ENCODE results near the gene ANKRD55. TPM values are rescaled to one million over a fixed set of nuclear protein-coding genes. Genes with fewer than 3 reads are reported as not detected.

Gene ANKRD55
- total and polyA plus RNA-seq, 9 of the 15 experiments (the other 6 are each of a cell fraction or from before 2014, with no cell fraction given), result 3.4 to 10.6 (median 6.5) TPM

DNA sequence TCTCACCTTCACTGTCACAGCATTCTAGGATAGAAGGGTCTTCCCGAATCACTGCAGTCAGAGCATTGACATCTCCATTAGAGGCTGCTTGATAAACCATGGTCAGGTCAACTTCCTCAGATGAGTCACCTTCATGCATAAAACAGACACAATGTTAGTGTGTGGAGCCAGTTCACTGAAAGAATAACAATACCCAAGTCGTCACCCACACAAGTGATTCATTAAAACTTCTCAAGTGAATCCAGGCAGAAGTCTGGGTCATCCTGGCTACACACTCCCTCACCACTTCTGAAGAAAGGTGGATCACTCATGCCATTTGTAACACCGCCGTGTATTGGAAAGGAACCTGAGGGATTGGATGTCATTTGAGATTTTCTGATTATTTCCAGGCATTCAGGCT lies 49.6 kb downstream of the ANKRD55 start:
- intact Hi-C loops (cut with micrococcal nuclease), result no loop called here
- 6% methylated on average over 4 of the region's 4 CpGs for WGBS (ENCODE audit: insufficient coverage, low coverage, missing lambda C conversion rate)
- H3K27me3 ChIP-seq (ENCODE audit: control insufficient read depth in 2 of 2, insufficient read depth in 2 of 2, low read length in 2 of 2), result peaks cover 3 to 11% of the 10 kb centered on the region in 2 experiments; a peak in 2 of 5 replicates
- ChIA-PET CTCF (ENCODE audit: low intra/inter-chr PET ratio) (no interaction called here), POLR2A (no interaction called here)
- ATAC-seq (no peak), DNase-seq (ENCODE audit: extremely low read depth in 1 of 4, low spot score in 3 of 4) (no peak), FAIRE-seq (peak; percentile 64)
- peaks cover 0 to 5% of the 10 kb centered on the region in 2 experiments; a peak in 2 of 5 replicates for H3K4me1 ChIP-seq (replicated peaks in 1 of 2; ENCODE audit: control insufficient read depth in 2 of 2, insufficient read depth in 2 of 2, low read length in 2 of 2)
- H3K9me3 ChIP-seq (replicated peaks; ENCODE audit: control insufficient read depth, insufficient read depth, low read depth, low read length), result no peaks in the 10 kb centered on the region
- H3K36me3 ChIP-seq (ENCODE audit: control insufficient read depth, insufficient read depth, low read length), result no peaks in the 10 kb centered on the region
- H3K9ac ChIP-seq (ENCODE audit: insufficient read depth in 1 of 2, low read depth in 2 of 2, low read length in 2 of 2), result no peak overlapping the region
- no peak overlapping the region for H2AFZ ChIP-seq (ENCODE audit: low read depth, low read length)
- no peak overlapping the region for H3K27ac ChIP-seq (ENCODE audit: extremely low read depth, low read depth, low read length)
- no peak overlapping the region for H3K4me3 ChIP-seq
- no peak overlapping the region for H3K4me2 ChIP-seq (ENCODE audit: insufficient read depth, low read length)
- TF ChIP-seq SOX6 (IDR thresholded peaks at IDR 0.05) (peak; percentile 22; the same call in 1 of the 2 replicates), FOSL1 (tag; conservative IDR thresholded peaks at IDR 0.05) (peak; percentile 85), PURB (CRISPR knock-in tag; IDR thresholded peaks at IDR 0.05; ENCODE audit: low read depth) (no peak), JUND (IDR thresholded peaks at IDR 0.05; ENCODE audit: borderline replicate concordance, low read depth, low read length) (peak; percentile 74), JUND (tag; IDR thresholded peaks at IDR 0.05; ENCODE audit: borderline replicate concordance, low read depth, low read length) (peak; percentile 72)
- TF ChIP-seq, protein P1, sequence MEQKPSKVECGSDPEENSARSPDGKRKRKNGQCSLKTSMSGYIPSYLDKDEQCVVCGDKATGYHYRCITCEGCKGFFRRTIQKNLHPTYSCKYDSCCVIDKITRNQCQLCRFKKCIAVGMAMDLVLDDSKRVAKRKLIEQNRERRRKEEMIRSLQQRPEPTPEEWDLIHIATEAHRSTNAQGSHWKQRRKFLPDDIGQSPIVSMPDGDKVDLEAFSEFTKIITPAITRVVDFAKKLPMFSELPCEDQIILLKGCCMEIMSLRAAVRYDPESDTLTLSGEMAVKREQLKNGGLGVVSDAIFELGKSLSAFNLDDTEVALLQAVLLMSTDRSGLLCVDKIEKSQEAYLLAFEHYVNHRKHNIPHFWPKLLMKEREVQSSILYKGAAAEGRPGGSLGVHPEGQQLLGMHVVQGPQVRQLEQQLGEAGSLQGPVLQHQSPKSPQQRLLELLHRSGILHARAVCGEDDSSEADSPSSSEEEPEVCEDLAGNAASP (IDR thresholded peaks at IDR 0.05), result no peak
- TF ChIP-seq, protein P2, sequence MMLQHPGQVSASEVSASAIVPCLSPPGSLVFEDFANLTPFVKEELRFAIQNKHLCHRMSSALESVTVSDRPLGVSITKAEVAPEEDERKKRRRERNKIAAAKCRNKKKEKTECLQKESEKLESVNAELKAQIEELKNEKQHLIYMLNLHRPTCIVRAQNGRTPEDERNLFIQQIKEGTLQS (IDR thresholded peaks at IDR 0.05), result peak; percentile 74
- TF ChIP-seq, protein P2 (CRISPR knock-in tag; conservative IDR thresholded peaks at IDR 0.05), result no peak
- in situ Hi-C loops (cut with MboI), result no loop called here
- no peaks in the 10 kb centered on the region for H3K9me1 ChIP-seq (ENCODE audit: control insufficient read depth, insufficient read depth, low read length)
- no peaks in the 10 kb centered on the region for H3K79me2 ChIP-seq (ENCODE audit: control insufficient read depth, insufficient read depth, low read length)
- H4K20me1 ChIP-seq (replicated peaks; ENCODE audit: control insufficient read depth, insufficient read depth, low read length), result no peaks in the 10 kb centered on the region
- BruUV-seq (replicated peaks), result no TSS peak

All from K562 (cell line).